ENCODE data around the gene PLEKHM3.

GRCh38 chr2:207879536-207879935 lies 145.8 kb downstream of the PLEKHM3 start:
- no peak for TF ChIP-seq POLR2A (IDR thresholded peaks at IDR 0.05)
- no peak for TF ChIP-seq CTCF (IDR thresholded peaks at IDR 0.05 in 4 of 5, conservative IDR thresholded peaks at IDR 0.05 in 1 of 5)

Measured in gastrocnemius medialis (tissue), 4 donors.